Islet of Langerhans (tissue), 1 donor: ENCODE data around the gene ZBTB46.

Source experiments
- FAIRE-seq: peaks from one replicate; lab custom pipeline; 2011; peaks lifted over from hg19 to GRCh38; lab: Jason Lieb, UNC

The ZBTB46 gene

DNA sequence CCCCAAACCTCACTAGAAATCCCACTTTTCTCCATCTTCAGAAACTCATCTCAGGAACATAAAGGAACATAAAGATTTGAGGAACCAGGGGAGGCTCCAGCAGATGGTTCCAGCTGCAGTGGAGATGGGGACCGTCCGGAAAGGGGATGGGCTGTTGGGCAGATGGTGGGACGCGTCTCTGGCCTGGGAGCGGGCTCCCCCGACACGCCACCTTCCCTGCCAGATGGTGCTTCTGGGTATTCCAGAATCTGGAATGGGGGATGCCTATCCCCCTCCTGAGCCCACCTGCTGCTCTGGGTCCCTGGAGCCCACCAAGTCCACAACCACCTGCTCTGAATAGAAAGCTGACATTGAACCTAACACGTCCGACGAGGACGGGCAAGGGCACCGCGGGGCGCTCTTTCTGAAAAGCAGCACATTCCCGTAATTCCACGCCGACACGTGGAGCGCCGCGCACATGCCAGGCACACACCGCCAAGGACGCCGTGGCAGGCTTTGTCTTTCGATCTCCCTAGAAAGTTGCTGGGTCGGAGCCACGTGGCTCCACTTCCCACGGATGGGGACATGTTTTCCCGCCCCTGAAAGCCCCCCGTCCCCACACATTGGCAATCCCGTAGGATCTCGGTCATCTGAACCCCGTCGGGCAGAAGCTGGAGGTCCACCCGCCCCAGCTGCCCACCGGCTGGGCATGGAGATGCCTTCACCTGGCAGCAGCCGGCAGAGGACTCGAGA, 64.2 kb downstream of the ZBTB46 start:
- FAIRE-seq = no peak

DNA sequence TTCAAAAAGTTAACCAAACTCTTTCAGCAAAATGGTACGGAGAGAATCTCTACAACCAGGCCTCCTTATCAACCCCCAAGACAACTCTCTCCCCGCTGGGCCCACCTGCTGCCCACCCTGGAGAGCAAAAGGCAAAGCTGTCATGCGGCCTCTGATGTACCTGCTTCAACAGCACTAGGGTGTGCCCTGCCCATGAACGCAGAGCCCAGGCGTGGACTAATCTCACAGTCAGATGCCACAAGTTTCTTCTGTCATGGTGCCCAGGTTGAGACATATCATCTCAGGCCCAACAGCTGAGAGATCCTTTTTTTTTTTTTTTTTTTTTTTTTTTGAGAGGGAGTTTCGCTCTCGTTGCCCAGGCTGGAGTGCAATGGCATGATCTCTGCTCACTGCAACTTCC, 65.2 kb downstream of the ZBTB46 start:
- no peak for FAIRE-seq

DNA sequence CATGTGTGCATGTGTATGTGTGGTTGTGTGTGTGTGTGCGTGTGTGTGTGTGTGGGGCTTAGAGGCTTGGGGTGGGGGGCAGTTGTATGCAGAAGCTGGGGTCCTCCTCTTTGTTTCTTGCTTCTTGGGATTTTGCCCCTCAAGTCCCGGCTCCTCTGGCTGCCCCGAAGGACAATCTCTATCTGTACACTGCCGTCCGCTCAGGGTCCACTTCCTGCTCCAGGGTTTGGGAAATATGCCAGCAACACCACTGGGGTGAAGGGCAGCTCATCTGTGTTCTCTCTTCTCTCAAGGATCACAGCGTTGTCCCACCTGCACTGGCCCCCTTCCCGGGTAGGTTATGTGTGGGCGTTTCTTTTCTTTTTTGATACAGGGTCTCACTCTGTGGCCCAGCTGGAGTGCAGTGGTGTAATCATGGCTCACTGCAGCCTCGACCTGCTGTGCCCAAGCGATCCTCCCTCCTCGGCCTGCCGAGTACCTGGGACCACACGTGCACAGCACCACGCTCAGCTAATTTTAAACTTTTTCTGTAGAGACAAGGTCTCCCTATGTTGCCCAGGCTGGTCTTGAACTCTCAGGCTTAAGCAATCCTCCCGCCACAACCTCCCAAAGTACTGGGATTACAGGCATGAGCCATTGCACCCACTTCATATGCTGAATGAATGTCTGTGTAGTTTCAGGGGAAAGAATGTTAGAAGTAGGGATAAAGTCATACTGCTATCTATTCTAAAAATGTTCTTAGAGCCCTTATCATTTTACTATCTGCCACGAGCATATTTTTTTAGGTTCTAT, 65.8 kb downstream of the ZBTB46 start:
- FAIRE-seq = no peak

DNA sequence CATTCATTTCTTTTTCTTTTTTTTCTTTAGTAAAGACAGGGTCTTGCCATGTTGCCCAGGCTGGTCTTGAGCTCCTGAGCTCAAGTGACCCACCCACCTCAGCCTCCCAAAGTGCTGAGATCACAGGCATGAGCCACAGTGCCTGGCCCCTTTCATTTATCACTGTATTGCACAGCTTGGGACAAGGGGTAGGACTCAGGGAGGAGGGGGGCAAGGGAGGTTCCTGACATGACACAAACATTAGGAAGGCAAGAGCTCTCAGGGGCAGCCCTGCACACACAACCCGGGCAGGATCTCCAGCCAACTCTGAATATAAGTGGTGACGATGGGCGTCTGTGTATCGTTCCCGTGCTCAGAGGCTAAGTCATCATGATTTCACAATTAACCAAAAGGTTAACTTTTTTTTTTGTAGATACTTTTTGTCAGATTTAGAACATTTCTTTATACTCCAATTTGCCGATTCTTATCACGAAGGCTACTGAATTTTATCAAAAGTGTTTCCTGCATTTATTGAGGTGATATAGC, 71.6 kb downstream of the ZBTB46 start:
- FAIRE-seq = no peak

DNA sequence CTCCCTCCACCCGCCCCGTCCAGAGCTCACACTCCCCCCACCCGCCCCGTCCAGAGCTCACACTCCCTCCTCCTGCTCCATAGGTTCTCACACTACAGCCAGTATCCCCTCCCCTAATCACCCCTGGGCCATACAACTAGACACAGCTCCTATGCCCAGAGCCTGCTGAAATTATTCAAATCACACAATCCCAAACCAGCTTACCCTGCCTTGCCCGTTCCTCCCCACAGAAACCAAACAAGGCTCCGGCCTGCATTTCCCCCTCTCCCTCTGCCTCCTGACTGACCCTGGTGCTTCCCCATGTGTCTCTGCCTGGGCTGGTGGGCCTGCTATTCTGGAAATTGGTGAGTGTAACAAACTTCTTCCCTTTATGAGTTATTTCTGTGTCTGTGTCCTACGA, 72.9 kb downstream of the ZBTB46 start:
- no peak for FAIRE-seq

DNA sequence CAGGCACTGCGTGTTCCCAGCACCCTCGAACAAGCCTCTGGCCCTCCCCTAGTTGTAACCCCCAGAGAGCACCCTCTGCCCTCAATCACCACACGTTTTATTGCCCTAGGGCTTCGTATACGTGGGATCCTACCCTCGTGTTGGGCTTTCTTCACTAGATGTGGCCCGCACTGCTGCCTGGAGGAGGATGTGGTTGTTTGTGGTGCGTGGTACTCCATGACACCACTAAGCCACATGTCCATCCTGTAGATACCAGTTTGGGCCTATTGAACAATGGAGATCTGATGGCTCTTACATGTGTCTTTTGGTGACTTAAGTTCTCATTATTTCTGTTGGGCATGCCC, 74.4 kb downstream of the ZBTB46 start:
- no peak for FAIRE-seq

DNA sequence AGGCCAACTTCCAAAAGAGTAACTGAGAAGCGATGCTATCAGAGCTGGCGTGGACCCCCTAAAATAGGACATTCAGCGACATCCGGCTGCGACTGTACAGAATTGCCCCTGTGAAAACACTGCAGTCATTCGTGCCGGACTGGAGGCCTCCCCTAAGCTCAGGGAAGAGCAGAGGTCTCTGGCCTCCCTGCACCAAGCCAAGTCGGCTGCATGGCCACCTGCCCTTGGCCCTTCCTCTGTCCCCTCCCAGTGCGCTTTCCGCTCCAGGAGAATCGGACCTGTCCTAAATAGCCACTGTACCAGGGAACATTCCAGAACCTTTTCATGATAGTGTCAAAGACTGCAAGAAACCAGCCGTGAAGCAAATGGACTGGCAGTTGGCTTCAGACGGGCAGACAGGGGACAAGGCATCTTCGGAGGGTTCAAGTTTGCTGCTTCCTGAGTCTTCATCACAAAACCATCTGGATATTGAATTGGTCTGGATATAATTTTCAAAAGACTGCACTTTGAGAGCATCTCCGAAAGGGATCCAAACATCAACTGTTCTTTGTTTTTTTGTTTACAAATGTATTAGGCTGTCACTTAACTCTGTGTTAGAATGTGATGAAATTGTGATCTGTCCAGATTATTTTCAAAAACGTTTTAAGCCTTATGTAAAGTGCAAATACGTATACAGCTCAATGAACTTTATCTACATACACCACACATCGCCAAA, 75.0 kb downstream of the ZBTB46 start:
- no peak for FAIRE-seq

DNA sequence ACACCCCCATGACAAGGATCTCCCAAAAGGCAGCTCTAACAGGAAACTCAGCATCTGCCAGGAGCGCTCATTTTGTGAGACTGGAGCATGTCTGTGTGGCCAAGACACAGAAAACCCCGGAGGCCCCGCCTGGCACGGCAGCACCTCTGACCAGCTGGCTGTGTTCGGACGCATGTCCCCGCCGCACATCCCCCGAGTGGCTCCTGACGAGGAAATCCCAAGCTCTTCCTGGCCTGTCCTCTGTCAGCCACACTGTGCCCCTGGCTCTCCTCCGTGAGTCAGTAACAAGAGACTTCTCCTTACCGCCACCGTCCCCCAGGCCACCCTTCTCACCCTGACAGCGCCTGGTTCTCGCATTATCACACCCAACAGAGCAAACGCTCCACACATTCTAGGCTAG, 77.1 kb downstream of the ZBTB46 start:
- FAIRE-seq = no peak

DNA sequence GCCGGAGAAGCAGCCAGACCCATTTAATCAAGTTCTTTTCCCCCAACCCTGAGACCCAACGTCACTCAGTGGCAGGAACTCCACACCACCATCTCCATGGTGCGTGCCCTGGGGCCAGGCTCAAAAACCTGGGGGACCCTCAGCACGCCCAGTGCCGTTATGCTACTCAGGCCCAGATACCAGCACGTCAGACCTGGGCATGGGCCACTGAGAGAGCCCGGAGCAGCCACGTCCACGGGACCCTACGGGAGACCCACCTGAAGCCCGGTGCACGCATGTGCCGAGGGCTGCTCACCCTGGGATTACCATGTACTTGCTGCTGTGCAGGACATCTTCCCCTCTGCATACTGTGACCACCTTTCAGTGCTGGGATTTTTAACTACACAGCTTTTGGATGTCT, 77.7 kb downstream of the ZBTB46 start:
- no peak for FAIRE-seq

DNA sequence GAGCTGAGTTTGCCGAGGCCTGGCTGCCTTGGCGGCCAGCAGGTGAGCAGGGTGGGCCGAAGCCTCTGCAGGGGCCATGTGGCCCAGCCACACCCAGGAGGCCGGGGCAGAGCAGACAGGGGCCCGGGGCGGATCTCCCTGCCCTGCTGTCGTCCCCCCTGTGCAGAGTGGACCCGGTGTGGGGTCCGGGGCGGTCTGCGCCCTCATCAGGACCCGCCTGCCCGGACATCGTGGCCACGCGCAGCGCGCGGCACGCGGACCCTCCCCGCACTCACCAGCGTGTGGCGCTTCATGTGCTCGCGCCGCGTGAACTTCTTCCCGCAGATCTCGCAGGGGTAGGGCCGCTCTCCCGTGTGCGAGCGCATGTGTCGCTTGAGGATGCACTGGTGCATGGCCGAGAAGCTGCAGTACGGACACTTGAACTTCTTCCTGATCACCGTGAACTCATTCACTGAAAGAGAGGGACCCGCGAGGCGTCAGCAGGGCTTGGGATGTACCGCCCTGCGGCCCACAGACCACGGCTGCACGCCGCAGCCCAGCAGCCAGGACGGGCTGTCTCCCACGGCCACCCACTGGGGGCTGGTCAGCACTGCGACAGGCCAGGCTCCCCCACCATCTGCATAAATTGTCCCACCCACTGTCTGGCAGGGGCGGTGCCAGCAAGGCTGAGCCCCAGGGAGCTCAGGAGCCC, 78.5 kb downstream of the ZBTB46 start:
- no peak for FAIRE-seq

DNA sequence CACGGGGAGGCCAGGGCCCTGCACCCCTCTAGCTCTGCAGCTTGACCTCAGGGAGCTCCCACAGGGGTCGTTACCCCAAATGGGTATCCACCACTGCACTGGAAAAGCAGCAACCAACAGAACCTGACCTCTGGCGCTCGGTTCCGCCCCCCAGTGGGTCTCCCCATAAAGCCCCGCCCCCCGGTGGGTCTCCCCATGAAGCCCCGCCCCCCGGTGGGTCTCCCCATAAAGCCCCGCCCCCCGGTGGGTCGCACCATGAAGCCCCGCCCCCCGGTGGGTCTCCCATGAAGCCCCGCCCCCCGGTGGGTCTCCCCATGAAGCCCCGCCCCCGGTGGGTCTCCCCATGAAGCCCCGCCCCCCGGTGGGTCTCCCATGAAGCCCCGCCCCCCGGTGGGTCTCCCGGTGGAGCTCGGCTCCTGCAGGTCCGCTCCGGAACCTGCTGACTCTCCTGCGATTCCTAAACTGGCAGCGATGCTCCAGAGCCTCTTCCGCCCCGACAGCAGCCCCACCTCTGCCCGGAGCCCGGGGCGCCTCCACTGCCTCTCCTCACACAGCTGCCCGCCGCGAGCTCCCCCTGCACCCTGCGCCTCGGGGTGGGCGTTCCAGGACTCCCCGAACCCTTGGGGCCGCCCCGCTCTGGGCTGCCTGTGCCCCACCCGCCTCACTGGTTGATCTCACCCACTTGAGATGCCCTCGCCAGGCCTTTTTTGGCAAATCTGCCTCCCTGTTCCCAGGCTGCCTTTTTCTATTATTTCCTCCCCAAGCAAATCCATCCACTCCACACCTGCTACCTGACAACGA, 79.4 kb downstream of the ZBTB46 start:
- no peak for FAIRE-seq

DNA sequence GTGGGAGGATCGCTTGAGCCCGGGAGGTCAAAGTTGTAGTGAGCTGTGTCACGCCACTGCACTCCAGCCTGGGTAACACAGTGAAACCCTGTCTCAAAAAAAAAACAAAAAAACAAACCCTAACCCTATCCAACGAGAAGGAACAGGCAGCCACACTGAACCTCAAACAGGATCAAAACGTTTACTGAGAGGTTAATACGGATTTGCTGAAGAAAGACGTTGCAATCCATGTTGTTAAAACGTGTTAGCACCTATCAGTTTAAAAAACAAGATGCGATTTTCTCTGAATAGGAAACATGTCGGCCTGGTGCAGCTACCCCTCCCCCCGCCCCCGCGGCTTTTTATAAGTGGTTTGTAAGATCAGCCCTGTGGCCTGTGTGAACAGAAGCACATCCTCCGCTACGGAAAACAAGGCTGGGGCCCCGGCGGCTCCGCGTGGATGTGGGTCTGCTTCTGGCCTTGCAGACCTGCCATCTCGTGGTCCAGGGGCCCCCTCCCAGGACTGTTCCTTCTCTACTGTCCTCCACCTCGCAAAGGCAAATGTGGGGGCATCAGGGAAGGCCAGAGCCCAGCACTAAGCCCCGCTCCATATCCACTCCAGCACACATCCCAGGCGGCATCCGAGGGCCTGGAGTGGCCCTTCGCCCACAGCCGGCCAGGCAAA, 80.1 kb downstream of the ZBTB46 start:
- FAIRE-seq = no peak

DNA sequence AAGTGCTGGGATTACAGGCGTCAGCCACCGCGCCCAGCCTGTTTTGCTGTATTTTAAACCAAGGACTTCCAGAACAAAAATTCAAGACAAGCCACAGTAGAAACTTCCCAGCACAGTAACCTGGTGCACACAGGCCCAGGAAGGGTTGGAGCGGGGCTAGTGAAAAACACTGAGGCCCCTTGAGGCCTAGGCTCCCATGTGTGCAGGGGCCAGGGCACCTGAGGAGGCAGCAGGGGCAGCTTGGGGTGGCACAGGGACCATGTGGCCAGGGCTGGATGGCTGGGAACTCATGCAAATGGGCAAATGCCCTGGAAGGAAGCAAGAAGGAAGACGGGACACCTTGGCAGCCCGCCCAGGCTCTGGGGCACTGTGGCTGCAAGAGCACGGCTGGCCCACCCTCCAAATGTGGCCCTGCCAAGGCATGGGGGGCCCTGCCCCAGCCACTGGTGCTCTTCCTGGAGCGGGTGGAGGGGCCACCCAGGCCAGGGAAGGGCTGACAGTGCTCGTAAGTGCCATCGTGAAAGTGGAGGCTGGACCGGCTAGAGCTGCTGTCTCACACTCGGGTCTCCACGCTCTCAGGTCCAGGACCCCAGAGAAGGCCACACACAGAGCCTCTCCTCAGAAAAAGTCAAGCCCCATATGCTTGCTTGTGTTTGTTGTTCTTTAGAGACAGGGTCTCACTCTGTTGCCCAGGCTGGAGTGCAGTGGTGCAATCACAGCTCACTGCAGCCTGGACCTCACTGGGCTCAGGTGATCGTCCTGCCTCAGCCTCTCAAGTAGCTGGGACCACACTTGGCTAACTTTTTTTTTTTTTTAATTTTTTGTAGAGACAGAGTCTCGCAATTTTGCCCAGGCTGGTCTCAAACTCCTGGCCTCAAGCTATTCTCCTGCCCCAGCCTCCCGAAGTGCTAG, 81.2 kb downstream of the ZBTB46 start:
- FAIRE-seq = no peak

DNA sequence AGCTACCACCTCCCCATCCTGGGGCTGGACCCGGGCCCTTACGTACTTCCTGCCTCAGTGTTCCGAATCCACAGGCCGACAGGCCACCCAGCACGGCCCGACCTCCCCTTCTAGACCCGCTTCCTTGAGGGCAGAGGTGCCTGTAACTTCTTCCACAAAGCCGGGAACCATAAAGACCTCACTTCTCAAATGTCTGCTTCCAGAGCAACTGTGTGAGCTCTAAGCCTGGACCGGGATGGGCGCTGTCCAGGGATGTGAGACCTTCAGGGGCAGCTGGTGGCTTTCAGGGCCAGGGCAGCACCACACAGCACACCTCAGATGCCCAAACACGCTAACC, 82.2 kb downstream of the ZBTB46 start:
- FAIRE-seq = no peak

DNA sequence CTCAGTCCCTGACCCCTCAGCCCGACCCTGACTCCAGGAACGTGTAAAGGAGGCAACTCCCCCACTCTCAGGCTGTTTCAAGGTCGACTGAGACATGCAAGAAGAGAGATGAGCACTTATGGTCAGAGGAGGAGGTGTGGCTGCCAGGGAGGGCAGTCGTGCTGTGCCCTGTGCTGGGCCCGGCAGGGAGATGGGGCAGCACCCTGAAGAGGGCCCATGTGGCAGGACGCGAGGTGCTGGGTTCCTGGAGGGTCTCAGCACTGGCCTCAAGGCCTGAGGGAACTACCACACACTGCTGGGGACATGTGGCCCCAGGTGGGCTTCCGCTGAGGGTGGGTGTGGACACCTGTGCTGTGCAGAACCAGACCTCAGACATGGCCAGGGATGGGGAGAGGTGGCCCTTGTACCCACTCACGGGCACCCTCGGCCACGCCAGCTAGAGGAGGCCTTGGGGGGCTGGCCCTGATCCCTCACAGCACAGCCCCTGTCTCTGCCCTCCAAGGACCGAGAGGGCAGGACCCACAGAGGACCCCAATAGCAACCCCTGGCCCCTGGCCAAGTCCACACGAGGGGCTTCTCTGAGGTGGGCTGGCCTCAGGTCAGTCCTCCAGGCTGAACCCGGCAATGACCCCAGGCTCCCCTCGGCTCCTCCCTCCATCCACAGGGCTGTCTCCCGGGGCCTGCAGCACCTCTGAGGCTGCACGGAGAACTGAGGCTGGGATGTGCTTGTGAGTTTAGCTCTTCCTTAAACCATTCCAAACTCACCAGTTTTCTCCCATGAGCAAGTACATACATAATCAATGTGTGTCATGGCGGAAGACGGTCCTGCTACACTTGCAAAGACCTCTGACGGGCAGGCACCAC, 82.8 kb downstream of the ZBTB46 start:
- FAIRE-seq = no peak

DNA sequence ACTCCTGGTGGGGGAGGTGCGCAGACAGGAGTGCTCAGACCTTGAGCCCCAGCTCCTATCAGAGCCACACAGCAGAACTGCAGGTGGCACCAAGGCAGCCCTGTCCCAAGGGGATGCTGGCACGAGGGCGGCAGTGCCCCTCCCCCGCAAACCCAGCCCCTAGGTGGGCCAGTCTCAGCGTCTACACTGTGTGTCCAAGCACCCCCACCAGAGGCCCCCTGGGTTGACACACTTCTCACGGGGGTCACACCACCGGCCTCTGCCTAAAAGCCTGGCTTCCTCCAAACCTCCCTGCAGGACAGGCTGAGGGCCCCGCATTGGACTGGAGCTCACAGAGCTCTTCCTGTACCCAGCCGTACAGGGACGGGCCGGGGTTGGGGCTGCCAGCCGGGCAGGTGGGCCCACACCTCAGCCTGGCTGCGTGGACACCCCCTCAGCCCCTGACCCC, 83.4 kb downstream of the ZBTB46 start:
- FAIRE-seq = no peak

DNA sequence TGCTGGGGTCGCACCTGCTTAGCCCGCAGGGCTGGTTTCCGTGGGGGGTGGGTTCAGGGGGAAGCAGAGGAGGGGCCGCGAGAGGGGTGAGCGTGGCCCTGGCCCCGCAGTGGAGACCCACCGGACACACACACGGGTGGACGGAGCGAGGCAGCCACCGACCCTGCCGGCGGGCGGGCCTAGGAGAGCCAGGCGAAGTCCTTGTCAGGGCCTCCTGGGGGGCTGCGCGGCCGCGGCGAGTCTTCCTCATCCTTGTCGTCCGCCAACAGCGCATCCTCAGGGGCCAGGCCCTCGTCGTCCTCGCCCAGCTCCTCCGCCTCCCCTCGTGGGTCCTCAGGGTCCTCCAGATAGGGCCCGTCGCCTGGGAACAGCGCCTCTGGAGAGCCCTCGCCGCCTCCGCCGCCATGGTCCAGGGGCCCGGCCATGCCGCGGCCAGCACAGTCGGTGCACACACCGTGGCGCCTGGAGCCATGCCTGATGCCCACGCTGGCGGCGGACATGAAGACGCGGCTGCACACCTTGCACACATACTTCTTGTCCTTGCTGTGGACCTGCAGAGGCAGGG, 84.2 kb downstream of the ZBTB46 start:
- no peak for FAIRE-seq

DNA sequence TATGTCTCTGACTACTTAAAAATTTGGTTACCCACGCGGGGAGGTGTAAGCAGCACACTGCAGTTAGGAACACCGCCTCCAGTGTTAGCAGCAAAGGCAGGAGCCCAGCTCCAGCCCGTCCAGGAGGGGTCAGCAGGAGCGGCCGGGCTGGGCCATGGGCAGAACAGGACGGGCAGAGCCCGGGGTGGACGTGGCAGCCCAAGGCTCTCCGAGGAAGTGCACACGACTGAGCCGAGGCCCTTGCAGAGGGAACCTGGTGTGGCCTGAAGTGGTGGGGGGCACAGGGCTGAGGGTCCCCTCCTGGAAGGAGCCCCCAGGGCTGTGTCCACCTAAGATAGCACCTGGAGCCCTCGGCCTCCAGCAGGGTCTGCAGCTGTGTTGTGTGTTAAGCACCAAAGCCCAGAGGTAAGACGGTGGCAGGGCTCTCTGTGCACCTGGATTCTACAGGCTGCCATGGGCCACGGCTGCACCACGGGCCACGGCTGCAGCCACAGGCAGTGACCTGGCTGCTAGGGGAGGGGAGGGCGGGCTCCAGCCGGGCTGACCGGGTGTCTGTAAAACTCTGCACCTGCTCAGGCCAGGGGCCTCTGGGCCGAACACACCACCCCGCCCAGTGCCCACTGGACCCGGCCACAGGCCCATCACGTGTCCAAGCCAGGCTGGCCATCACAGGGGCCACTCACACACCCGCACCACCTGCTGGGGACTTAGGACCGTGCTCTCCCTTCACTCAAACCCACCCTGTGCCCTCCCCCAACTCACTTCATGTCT, 84.9 kb downstream of the ZBTB46 start:
- FAIRE-seq = no peak
